Measurements from ENCODE around the gene DOK4.

Gene DOK4

DNA sequence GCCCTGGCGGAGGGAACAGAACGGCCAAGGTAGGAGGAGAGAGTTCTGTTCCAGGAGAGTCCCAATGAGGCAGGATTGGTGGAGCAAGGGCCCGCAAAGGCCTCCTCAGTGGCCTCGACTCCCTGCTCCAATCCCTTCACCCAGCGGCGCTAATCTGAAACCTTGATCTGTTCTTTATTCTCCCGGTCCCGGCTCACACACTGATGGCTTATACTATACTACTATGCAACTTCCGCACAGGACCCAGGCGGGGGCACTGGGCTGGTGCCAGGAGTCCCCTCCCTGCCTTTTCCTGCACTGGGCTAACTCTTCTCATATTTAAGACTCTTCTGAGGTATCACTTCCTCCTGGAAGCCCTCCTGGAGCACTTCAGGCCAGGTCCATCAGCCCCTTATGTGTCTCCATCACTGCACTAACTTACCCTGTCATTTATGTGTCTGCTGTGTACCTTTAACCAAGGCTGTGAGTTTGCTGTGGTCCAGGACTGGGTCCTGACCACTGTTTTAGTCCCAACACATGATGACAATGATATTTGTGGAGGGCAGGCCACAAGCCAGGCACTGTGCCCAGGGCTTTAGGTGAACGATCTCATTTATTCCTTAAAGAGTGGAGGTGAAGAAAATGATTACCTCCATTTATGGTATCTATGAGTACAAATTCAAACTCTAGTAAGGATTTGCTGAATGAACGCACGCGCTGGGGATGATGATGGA is 43.3 kb upstream of the DOK4 start:
- no peaks in the 10 kb centered on the region for H3K9me3 Mint-ChIP-seq
- H3K4me3 Mint-ChIP-seq = peak overlapping the region; percentile 70
- peaks cover 17% of the 10 kb centered on the region for H3K36me3 Mint-ChIP-seq (ENCODE audit: low read depth)
- no peak overlapping the region for H3K27ac Mint-ChIP-seq
- DNase-seq = no peak
- TF ChIP-seq, protein P1, sequence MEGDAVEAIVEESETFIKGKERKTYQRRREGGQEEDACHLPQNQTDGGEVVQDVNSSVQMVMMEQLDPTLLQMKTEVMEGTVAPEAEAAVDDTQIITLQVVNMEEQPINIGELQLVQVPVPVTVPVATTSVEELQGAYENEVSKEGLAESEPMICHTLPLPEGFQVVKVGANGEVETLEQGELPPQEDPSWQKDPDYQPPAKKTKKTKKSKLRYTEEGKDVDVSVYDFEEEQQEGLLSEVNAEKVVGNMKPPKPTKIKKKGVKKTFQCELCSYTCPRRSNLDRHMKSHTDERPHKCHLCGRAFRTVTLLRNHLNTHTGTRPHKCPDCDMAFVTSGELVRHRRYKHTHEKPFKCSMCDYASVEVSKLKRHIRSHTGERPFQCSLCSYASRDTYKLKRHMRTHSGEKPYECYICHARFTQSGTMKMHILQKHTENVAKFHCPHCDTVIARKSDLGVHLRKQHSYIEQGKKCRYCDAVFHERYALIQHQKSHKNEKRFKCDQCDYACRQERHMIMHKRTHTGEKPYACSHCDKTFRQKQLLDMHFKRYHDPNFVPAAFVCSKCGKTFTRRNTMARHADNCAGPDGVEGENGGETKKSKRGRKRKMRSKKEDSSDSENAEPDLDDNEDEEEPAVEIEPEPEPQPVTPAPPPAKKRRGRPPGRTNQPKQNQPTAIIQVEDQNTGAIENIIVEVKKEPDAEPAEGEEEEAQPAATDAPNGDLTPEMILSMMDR (IDR thresholded peaks at IDR 0.05) = no peak
- peaks cover 45% of the 10 kb centered on the region for H3K27me3 Mint-ChIP-seq (ENCODE audit: low read depth, poor library complexity)
- H3K4me1 Mint-ChIP-seq = peaks cover 71% of the 10 kb centered on the region

DNA sequence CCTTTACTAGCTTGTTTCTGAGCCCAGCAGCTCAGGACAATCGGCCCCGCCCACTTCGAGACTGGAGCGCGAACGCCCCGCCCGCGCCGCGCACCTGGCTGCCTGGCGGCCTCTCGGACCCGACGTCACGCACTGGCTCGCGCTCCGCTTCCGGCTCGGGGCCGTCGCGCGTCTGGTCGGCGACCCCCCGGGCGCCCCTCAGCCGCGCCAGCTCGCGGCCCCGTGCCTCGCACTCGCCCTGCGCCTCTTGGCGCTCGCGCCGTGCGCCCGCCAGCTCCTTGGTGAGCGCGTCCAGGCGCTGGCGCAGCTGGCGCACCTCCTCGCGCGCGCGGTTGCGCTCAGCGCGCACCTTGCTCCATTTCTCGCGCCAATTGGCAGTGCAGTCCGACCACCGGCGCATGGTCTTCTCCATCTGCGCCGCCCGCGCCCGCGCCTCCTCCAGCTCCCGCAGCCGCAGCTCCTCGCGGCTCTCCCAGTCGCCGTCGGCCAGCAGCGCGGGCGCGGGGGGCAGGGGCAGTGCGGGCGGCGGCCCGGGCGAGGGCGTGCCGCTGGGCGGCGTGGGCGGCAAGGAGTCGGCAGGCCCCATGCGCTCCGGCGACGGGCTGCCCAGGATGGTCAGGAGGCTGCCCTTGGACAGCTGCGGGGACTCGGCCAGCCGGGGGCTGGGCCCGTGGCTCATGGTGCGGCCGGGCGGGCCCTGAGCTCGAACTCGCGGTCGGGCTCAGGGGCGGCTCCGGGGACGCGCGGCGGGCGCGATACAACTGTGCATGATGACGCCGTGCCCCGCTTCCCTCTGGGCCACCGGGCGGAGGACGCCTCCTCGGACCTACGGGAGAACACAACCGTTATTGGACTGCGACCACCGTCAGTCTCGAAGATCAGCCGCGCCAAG is 42.5 kb upstream of the DOK4 start:
- Mint-ChIP-seq H3K36me3 (ENCODE audit: low read depth) (peaks cover 17% of the 10 kb centered on the region), H3K27me3 (ENCODE audit: low read depth, poor library complexity) (peaks cover 45% of the 10 kb centered on the region), H3K9me3 (no peaks in the 10 kb centered on the region), H3K4me3 (peak overlapping the region; percentile 70), H3K4me1 (peaks cover 63% of the 10 kb centered on the region), H3K27ac (no peak overlapping the region)
- TF ChIP-seq, protein P1 (IDR thresholded peaks at IDR 0.05) = no peak
- DNase-seq = peak; percentile 71

DNA sequence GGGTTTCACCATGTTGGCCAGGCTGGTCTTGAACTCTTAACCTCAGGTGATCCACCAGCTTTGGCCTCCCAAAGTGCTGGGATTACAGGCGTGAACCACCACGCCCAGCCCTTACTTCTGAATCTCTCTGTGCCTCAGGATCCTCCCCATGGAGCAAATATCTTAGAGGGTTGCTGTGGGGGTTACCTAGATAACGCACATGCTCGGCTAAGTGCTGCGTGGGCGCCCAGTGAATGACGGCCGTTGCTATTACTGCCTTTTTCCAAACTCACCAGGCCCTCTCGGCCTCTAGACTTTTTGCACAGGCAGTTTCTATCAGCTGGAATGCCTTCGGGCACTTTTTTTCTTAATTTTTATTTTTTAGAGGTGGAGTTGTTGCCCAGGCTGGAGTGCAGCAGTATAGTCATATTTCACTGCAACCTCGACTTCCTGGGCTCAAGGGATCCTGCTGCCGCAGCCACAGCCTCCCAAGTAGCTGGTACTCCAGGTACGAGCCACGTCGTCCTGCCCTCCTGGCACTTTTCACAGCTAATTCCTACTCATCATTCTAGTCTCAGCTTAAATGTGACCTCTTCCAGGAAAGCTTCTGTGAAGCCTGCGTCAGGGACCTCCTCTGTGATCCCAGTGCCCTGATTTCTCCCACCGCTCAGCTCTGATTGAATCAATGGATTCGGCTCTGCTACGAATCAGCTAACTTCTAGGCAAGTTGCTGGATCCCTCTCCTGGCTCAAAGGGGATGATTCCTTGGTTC is 41.5 kb upstream of the DOK4 start:
- peak overlapping the region; percentile 41 for H3K4me3 Mint-ChIP-seq
- H3K36me3 Mint-ChIP-seq (ENCODE audit: low read depth) = peaks cover 17% of the 10 kb centered on the region
- no peak for DNase-seq
- TF ChIP-seq, protein P1 (IDR thresholded peaks at IDR 0.05) = no peak
- H3K9me3 Mint-ChIP-seq = no peaks in the 10 kb centered on the region
- peaks cover 45% of the 10 kb centered on the region for H3K27me3 Mint-ChIP-seq (ENCODE audit: low read depth, poor library complexity)
- peaks cover 53% of the 10 kb centered on the region for H3K4me1 Mint-ChIP-seq
- H3K27ac Mint-ChIP-seq = no peak overlapping the region

DNA sequence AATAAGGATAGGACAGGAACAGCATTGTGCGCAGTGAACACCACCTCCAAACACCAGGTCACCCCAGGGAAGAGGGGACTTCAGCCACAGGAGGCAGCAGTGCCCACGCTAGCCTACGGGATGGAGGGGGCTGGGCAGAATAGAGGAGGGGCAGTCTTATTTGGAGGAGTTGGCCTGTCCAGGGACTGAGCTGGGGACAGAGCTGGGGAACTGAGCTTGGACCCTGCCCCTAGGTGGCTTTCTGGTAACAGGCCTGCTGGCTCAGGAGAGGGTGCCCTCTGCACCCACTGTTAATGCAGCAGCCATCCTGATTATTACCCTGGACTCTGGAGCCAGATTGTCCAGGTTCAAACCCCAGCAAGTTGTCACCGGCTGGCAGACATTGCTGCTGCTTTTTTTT is 40.7 kb upstream of the DOK4 start:
- DNase-seq = no peak
- Mint-ChIP-seq H3K4me1 (peaks cover 46% of the 10 kb centered on the region), H3K27me3 (ENCODE audit: low read depth, poor library complexity) (peaks cover 45% of the 10 kb centered on the region), H3K4me3 (no peak overlapping the region), H3K27ac (no peak overlapping the region), H3K9me3 (no peaks in the 10 kb centered on the region), H3K36me3 (ENCODE audit: low read depth) (peaks cover 17% of the 10 kb centered on the region)
- TF ChIP-seq, protein P1 (IDR thresholded peaks at IDR 0.05) = no peak

DNA sequence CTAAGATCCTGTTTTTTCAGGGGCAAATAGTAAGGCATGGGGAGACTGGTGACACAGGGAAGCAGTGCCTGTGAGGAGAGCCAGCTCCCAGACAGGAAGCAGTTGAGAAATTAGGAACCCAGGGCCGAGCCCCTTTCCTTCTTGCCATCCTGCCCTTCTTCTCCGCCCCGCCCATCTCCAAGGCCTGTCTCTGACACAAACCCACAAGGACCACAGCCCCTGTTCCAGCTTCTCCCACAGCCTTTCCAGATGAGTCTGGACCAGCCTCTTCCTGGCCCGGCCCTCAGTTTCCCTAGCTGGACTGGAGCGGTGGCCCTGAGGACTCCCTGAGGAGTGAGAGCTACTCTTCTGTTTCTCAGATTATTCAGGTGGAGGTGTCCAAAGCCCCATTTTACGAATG is 40.2 kb upstream of the DOK4 start:
- H3K4me1 Mint-ChIP-seq = peaks cover 40% of the 10 kb centered on the region
- H3K4me3 Mint-ChIP-seq = no peak overlapping the region
- no peak for DNase-seq
- peaks cover 42% of the 10 kb centered on the region for H3K27me3 Mint-ChIP-seq (ENCODE audit: low read depth, poor library complexity)
- TF ChIP-seq, protein P1 (IDR thresholded peaks at IDR 0.05) = no peak
- H3K27ac Mint-ChIP-seq = no peak overlapping the region
- H3K36me3 Mint-ChIP-seq (ENCODE audit: low read depth) = peaks cover 17% of the 10 kb centered on the region
- no peaks in the 10 kb centered on the region for H3K9me3 Mint-ChIP-seq

All from nephron progenitor cell (in vitro differentiated cells).